Trophoblast cell (in vitro differentiated cells and primary cell): Measurements from ENCODE around the gene RAB31.

Experiments
- DNase-seq, 2 donors: peaks; one replicate each; pipeline ENCODE4 v3.0.0-alpha.2; 2016
- H2AFZ ChIP-seq: 2 replicates; pipeline ENCODE4 v1.6.1; 2013; ENCODE audit warnings: low read length, moderate library complexity, mild to moderate bottlenecking; ENCODE audit not compliant: insufficient read depth, poor library complexity
- H2AK5ac ChIP-seq: 2 replicates; pipeline ENCODE4 v1.6.1; 2013; ENCODE audit warnings: mild to moderate bottlenecking, low read length
- H2BK120ac ChIP-seq: 2 replicates; pipeline ENCODE4 v1.6.1; 2013; ENCODE audit warnings: low read length, mild to moderate bottlenecking, moderate library complexity; ENCODE audit not compliant: insufficient read depth, poor library complexity
- H2BK12ac ChIP-seq: 2 replicates; pipeline ENCODE4 v1.6.1; 2013; ENCODE audit warnings: mild to moderate bottlenecking, low read length, moderate library complexity
- H2BK5ac ChIP-seq: 2 replicates; pipeline ENCODE4 v1.6.1; 2013; ENCODE audit warnings: low read length, low read depth, moderate library complexity, mild to moderate bottlenecking; ENCODE audit not compliant: poor library complexity
- H3K14ac ChIP-seq: 2 replicates; pipeline ENCODE4 v1.6.1; 2013; ENCODE audit warnings: mild to moderate bottlenecking, low read length
- H3K18ac ChIP-seq: 2 replicates; pipeline ENCODE4 v1.6.1; 2013; ENCODE audit warnings: mild to moderate bottlenecking, low read length
- H3K23ac ChIP-seq: 2 replicates; pipeline ENCODE4 v1.6.1; 2013; ENCODE audit warnings: low read length
- H3K27ac ChIP-seq: 2 replicates; pipeline ENCODE4 v1.5.1; 2013; ENCODE audit warnings: low read depth, mild to moderate bottlenecking, inconsistent platforms, low read length, moderate library complexity
- H3K27me3 ChIP-seq: 2 replicates; pipeline ENCODE4 v1.6.1; 2013; ENCODE audit warnings: inconsistent platforms, mild to moderate bottlenecking, low read length, moderate library complexity; ENCODE audit not compliant: insufficient read depth
- H3K36me3 ChIP-seq, 2 experiments: 1 replicate in 1 of 2; 2 replicates in 1 of 2; pipeline ENCODE4 v1.6.1; 2013; ENCODE audit warnings: low read length in 2 of 2, mild to moderate bottlenecking in 2 of 2, moderate library complexity in 1 of 2; ENCODE audit not compliant: insufficient read depth in 2 of 2, control insufficient read depth in 1 of 2
- H3K4ac ChIP-seq: 2 replicates; pipeline ENCODE4 v1.6.1; 2013; ENCODE audit warnings: low read depth, mild to moderate bottlenecking, low read length, moderate library complexity
- H3K4me1 ChIP-seq, 2 experiments: 1 replicate in 1 of 2; 2 replicates in 1 of 2; pipeline ENCODE4 v1.6.1; 2013; ENCODE audit warnings: low read length in 2 of 2, mild to moderate bottlenecking in 2 of 2, moderate library complexity in 1 of 2; ENCODE audit not compliant: insufficient read depth in 2 of 2, control insufficient read depth in 1 of 2
- H3K4me2 ChIP-seq: 2 replicates; pipeline ENCODE4 v1.6.1; 2013; ENCODE audit warnings: inconsistent platforms, mild to moderate bottlenecking, low read length, moderate library complexity
- H3K4me3 ChIP-seq: 2 replicates; pipeline ENCODE4 v1.5.1; 2013; ENCODE audit warnings: mild to moderate bottlenecking, low read depth, low read length, inconsistent platforms
- H3K79me1 ChIP-seq: one replicate; pipeline ENCODE4 v1.6.1; 2013; ENCODE audit warnings: low read length
- H3K79me2 ChIP-seq: 2 replicates; pipeline ENCODE4 v1.6.1; 2013; ENCODE audit warnings: low read length, mild to moderate bottlenecking; ENCODE audit not compliant: control insufficient read depth, insufficient read depth, poor library complexity
- H3K9ac ChIP-seq: 2 replicates; pipeline ENCODE4 v1.6.1; 2013; ENCODE audit warnings: mild to moderate bottlenecking, low read length
- H3K9me3 ChIP-seq: 2 replicates; pipeline ENCODE4 v1.6.1; 2013; ENCODE audit warnings: low read depth, mild to moderate bottlenecking, control low read depth, inconsistent platforms, low read length; ENCODE audit not compliant: insufficient read depth
- H4K12ac ChIP-seq: 2 replicates; pipeline ENCODE4 v1.6.1; 2013; ENCODE audit warnings: low read depth, mild to moderate bottlenecking, low read length, moderate library complexity
- H4K8ac ChIP-seq: 2 replicates; pipeline ENCODE4 v1.6.1; 2013; ENCODE audit warnings: low read depth, mild to moderate bottlenecking, low read length, moderate library complexity
- H4K91ac ChIP-seq: one replicate; pipeline ENCODE4 v1.6.1; 2013; ENCODE audit warnings: low read depth, mild to moderate bottlenecking, low read length, moderate library complexity
- WGBS: extraction: QIAGEN DNeasy Blood & Tissue Kit; methylation state at CpG from one replicate; pipeline ENCODE4 v1.1.7; 2013; ENCODE audit warnings: missing lambda C conversion rate; ENCODE audit not compliant: insufficient read length, insufficient coverage; ENCODE audit errors: extremely low coverage; 5-methylcytosine and 5-hydroxymethylcytosine counted together

The RAB31 gene

GRCh38 chr18:9701609-9702349 lies 6.3 kb upstream of the RAB31 start:
- Histone ChIP-seq H3K23ac (no peak overlapping the region), H3K9me3 (no peaks in the 10 kb centered on the region), H3K4me2 (no peak overlapping the region), H3K79me2 (peaks cover 4% of the 10 kb centered on the region), H3K4ac (no peak overlapping the region), H4K12ac (no peak overlapping the region), H2BK12ac (no peak overlapping the region), H3K14ac (no peak overlapping the region), H2AFZ (no peak overlapping the region), H2BK5ac (no peak overlapping the region), H3K9ac (no peak overlapping the region), H3K36me3 (no peaks in the 10 kb centered on the region), H4K91ac (no peak overlapping the region), H3K4me1 (peaks cover 10 to 12% of the 10 kb centered on the region in 2 experiments), H4K8ac (no peak overlapping the region), H2BK120ac (no peak overlapping the region), H3K27ac (no peak overlapping the region), H2AK5ac (peak overlapping the region; percentile 49), H3K27me3 (no peaks in the 10 kb centered on the region), H3K79me1 (peaks cover 8% of the 10 kb centered on the region), H3K18ac (no peak overlapping the region), H3K4me3 (no peak overlapping the region)
- no CpG with 5 or more reads among the region's 11 CpGs for WGBS
- DNase-seq: peak; percentile 32 to 38

DNA sequence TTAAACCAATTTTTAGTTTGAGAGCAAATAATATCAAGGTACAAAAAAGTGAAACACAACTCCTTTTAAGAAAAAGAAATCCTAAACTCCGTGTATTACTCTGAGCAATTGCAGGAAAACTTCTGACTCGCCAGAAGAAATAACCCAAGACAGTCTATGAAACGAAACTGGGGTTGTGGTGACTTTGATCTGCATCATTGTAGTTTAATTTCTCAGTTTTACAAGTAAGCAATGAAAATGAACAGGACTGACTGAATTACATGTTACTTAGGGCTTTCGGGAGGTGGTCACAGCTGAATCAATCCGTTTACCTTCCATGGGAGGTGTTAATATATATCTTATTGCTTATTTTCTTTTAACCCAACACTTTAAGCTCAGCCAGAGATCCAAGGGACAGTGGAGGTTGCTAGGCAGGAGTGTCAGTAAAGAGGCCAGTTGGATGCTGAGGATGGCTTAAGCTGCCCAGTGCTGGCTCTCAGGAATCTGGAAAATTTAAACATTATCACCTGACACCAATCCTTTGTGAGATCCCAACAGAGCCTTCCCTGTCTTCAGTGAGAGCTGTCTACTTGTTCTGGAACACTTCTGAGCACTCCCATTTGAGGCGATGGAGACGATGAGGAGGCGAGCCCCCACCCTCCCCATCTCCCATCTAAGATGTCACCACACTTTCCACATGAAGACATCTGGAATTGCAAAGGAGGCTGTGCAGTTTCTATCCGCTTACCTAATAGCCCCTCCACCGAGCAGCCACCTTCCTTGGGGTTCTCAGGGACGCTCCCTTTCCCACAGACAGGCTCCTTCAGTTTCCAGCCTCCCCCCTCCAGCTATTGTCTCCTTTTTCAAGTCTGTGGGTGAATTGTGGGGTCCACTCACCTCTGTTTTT lies 3.6 kb upstream of the RAB31 start:
- Histone ChIP-seq H3K27ac (no peak overlapping the region), H2AFZ (no peak overlapping the region), H3K4me1 (peaks cover 18% of the 10 kb centered on the region in 2 experiments), H3K4ac (no peak overlapping the region), H2BK5ac (peak overlapping the region; percentile 38), H3K18ac (no peak overlapping the region), H4K8ac (no peak overlapping the region), H3K79me2 (peaks cover 19% of the 10 kb centered on the region), H4K91ac (peak overlapping the region; percentile 45), H3K79me1 (peaks cover 31% of the 10 kb centered on the region), H3K4me2 (no peak overlapping the region), H3K36me3 (no peaks in the 10 kb centered on the region), H2BK12ac (peak overlapping the region; percentile 76), H3K4me3 (no peak overlapping the region), H4K12ac (no peak overlapping the region), H3K27me3 (no peaks in the 10 kb centered on the region), H3K9me3 (peaks cover 2% of the 10 kb centered on the region), H2AK5ac (no peak overlapping the region), H2BK120ac (peak overlapping the region; percentile 61), H3K23ac (no peak overlapping the region), H3K14ac (no peak overlapping the region), H3K9ac (no peak overlapping the region)
- WGBS: no CpG with 5 or more reads among the region's 11 CpGs
- DNase-seq: no peak

DNA sequence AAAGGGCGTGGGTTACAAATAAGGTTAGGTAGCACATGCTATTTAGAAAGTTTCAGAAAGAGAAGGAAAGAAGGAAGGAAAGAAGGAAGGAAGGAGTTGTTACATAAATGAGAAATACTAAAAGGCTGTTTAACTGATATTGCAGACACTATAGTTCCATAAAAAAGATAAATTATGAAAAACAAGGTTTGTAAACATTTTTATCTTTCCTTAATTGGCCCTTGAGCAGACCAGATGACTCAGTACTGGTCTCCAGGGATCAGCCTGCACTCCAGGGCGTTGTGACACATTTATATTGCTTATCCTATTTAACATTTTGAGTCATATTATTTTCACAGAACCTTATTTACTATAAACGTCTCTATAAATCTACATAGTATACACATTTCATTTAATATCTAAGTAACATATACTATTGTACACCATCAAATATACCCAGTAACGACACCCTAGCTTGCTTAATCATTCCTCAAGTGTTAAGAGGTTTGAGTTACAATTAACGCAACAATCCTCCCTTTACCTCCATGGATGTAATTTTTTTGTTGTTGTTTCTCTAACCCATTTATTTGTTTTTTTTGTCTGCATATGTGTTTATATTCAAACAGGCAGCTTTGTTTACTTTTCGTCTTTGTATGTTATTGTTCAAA lies 2.8 kb upstream of the RAB31 start:
- Histone ChIP-seq H3K9me3 (peaks cover 2% of the 10 kb centered on the region), H3K4me3 (no peak overlapping the region), H3K27me3 (no peaks in the 10 kb centered on the region), H3K79me1 (peaks cover 37% of the 10 kb centered on the region), H2BK12ac (no peak overlapping the region), H2BK5ac (no peak overlapping the region), H3K79me2 (peaks cover 22% of the 10 kb centered on the region), H4K91ac (no peak overlapping the region), H2AK5ac (no peak overlapping the region), H3K18ac (no peak overlapping the region), H3K4me1 (peaks cover 21 to 22% of the 10 kb centered on the region in 2 experiments), H4K8ac (no peak overlapping the region), H3K23ac (no peak overlapping the region), H3K36me3 (no peaks in the 10 kb centered on the region), H3K4me2 (no peak overlapping the region), H4K12ac (no peak overlapping the region), H2AFZ (no peak overlapping the region), H3K9ac (no peak overlapping the region), H2BK120ac (no peak overlapping the region), H3K4ac (no peak overlapping the region), H3K14ac (no peak overlapping the region), H3K27ac (no peak overlapping the region)
- WGBS: 100% methylated on average over 1 of the region's 6 CpGs
- no peak for DNase-seq
